WTC11 (cell line): ENCODE results near the gene SMDT1. TPM values are rescaled to one million over a fixed set of nuclear protein-coding genes. Genes with fewer than 3 reads are reported as not detected.
A peak's percentile ranks its signal among the peaks of the same experiment; 100 is the strongest.

Experiments used
- ATAC-seq: fragments of 200-7000 bp; cut with Tn5 transposase; 2 replicates; pipeline ENCODE4 v1.10.0; 2021; ENCODE audit warnings: mild to moderate bottlenecking, moderate library complexity
- CTCF ChIA-PET: fragments of 300-600 bp; sonication (Branson Sonifier 250); formaldehyde crosslinking; loops from one replicate; lab custom pipeline; 2021; ENCODE audit warnings: antibody characterized with exemption; lab: Charles Lee
- POLR2A ChIA-PET: fragments of 350-600 bp; sonication (Branson Sonifier 250); formaldehyde crosslinking; loops from one replicate; lab custom pipeline; 2021; ENCODE audit warnings: antibody characterized with exemption; lab: Charles Lee
- DNase-seq: peaks from one replicate; pipeline ENCODE4 v3.0.0; 2021; ENCODE audit warnings: low spot score
- H3K27ac Mint-ChIP-seq: 2 replicates; pipeline ENCODE4 v1.8.0; 2021; ENCODE audit warnings: mixed read lengths
- H3K27me3 Mint-ChIP-seq: 2 replicates; pipeline ENCODE4 v1.8.0; 2021; ENCODE audit warnings: low read depth, mild to moderate bottlenecking, moderate library complexity, mixed read lengths
- H3K36me3 Mint-ChIP-seq: 2 replicates; pipeline ENCODE4 v1.8.0; 2021; ENCODE audit warnings: mixed read lengths
- H3K4me1 Mint-ChIP-seq: 2 replicates; pipeline ENCODE4 v1.8.0; 2022; ENCODE audit warnings: mixed read lengths
- H3K4me3 Mint-ChIP-seq: 2 replicates; pipeline ENCODE4 v1.8.0; 2021; ENCODE audit warnings: mild to moderate bottlenecking, moderate library complexity, mixed read lengths
- H3K9me3 Mint-ChIP-seq: 2 replicates; pipeline ENCODE4 v1.8.0; 2021; ENCODE audit warnings: mixed read lengths
- ATF1 ChIP-seq: sonication (generic); formaldehyde crosslinking; IDR thresholded peaks from 2 replicates; pipeline ENCODE4 v1.8.1; 2023; ENCODE audit warnings: mild to moderate bottlenecking, moderate library complexity, missing genetic modification reagents
- CDX4 ChIP-seq: fragments of 250-450 bp; sonication (Bioruptor Pico); IDR thresholded peaks from 2 replicates; pipeline ENCODE4 v1.9.0; 2021; ENCODE audit warnings: moderate library complexity, mild to moderate bottlenecking, inconsistent platforms, borderline replicate concordance
- CREM ChIP-seq: sonication (generic); formaldehyde crosslinking; IDR thresholded peaks from 2 replicates; pipeline ENCODE4 v1.8.1; 2022; ENCODE audit warnings: mild to moderate bottlenecking, missing genetic modification reagents, moderate library complexity
- E2F1 ChIP-seq: sonication (generic); formaldehyde crosslinking; IDR thresholded peaks from 2 replicates; pipeline ENCODE4 v1.8.0; 2022; ENCODE audit warnings: mild to moderate bottlenecking, missing genetic modification reagents
- EMX1 ChIP-seq: fragments of 250-450 bp; sonication (Bioruptor Pico); IDR thresholded peaks from 2 replicates; pipeline ENCODE4 v1.8.0; 2021; ENCODE audit warnings: mild to moderate bottlenecking
- ETV6 ChIP-seq: sonication (generic); formaldehyde crosslinking; IDR thresholded peaks from 2 replicates; pipeline ENCODE4 v1.8.1; 2022; ENCODE audit warnings: mild to moderate bottlenecking, missing genetic modification reagents
- GABPB1 ChIP-seq: sonication (generic); formaldehyde crosslinking; IDR thresholded peaks from 2 replicates; pipeline ENCODE4 v1.8.1; 2023; ENCODE audit warnings: mild to moderate bottlenecking, missing genetic modification reagents
- GRHL2 ChIP-seq: fragments of 250-450 bp; sonication (Bioruptor Pico); IDR thresholded peaks from 2 replicates; pipeline ENCODE4 v1.8.0; 2022; ENCODE audit warnings: mild to moderate bottlenecking, moderate library complexity; ENCODE audit not compliant: insufficient replicate concordance, severe bottlenecking
- GTF2I ChIP-seq: fragments of 250-450 bp; sonication (Bioruptor Pico); conservative IDR thresholded peaks from 2 replicates; pipeline ENCODE4 v1.4.0; 2021; ENCODE audit warnings: mild to moderate bottlenecking
- HMGA2 ChIP-seq: fragments of 250-450 bp; sonication (Bioruptor Pico); IDR thresholded peaks from 2 replicates; pipeline ENCODE4 v1.4.0; 2021; ENCODE audit warnings: mild to moderate bottlenecking, moderate library complexity
- KAT7 ChIP-seq: sonication (generic); formaldehyde crosslinking; IDR thresholded peaks from 2 replicates; pipeline ENCODE4 v1.8.1; 2023; ENCODE audit warnings: missing genetic modification reagents, mild to moderate bottlenecking, borderline replicate concordance
- NFE2L1 ChIP-seq: sonication (generic); formaldehyde crosslinking; IDR thresholded peaks from 2 replicates; pipeline ENCODE4 v1.8.1; 2023; ENCODE audit warnings: missing genetic modification reagents
- RORB ChIP-seq: fragments of 250-450 bp; sonication (Bioruptor Pico); IDR thresholded peaks from 2 replicates; pipeline ENCODE4 v1.9.0; 2021; ENCODE audit warnings: mild to moderate bottlenecking
- SMAD3 ChIP-seq: sonication (generic); formaldehyde crosslinking; IDR thresholded peaks from 2 replicates; pipeline ENCODE4 v1.8.0; 2022; ENCODE audit warnings: missing genetic modification reagents, mild to moderate bottlenecking, borderline replicate concordance
- STAT6 ChIP-seq: sonication (generic); formaldehyde crosslinking; conservative IDR thresholded peaks from 2 replicates; pipeline ENCODE4 v1.8.1; 2023; ENCODE audit warnings: mild to moderate bottlenecking, low read depth, missing genetic modification reagents, moderate library complexity
- ZNF138 ChIP-seq: sonication (generic); formaldehyde crosslinking; conservative IDR thresholded peaks from 2 replicates; pipeline ENCODE4 v1.8.1; 2022; ENCODE audit warnings: mild to moderate bottlenecking, moderate library complexity, missing genetic modification reagents
- ZNF219 ChIP-seq: sonication (generic); formaldehyde crosslinking; IDR thresholded peaks from 2 replicates; pipeline ENCODE4 v1.8.0; 2023; ENCODE audit warnings: missing genetic modification reagents, mild to moderate bottlenecking, borderline replicate concordance
- ZNF532 ChIP-seq: fragments of 250-450 bp; sonication (Bioruptor Pico); IDR thresholded peaks from 2 replicates; pipeline ENCODE4 v1.9.0; 2021; ENCODE audit warnings: mild to moderate bottlenecking, borderline replicate concordance
- ZSCAN18 ChIP-seq: fragments of 250-450 bp; sonication (Bioruptor Pico); IDR thresholded peaks from 2 replicates; pipeline ENCODE4 v2.1.2; 2022; ENCODE audit warnings: mild to moderate bottlenecking, moderate library complexity
- total RNA-seq: library from RNA; stranded (reverse); gene quantifications from 3 replicates; pipeline ENCODE4 v1.2.3, GENCODE V29; 2021

SMDT1 gene
- total RNA-seq, 1 experiment from 2014 or later: 39.9 TPM

GRCh38 chr22:42065438-42066125 is 13.9 kb upstream of the SMDT1 start (continued):
- no peak for TF ChIP-seq STAT6 (CRISPR knock-in tag)
- no peak for TF ChIP-seq RORB (CRISPR knock-in tag)
- peak; percentile 53; the same call in 1 of the 2 replicates for TF ChIP-seq ETV6
- TF ChIP-seq HMGA2 (CRISPR knock-in tag): no peak
- TF ChIP-seq ATF1: no peak
- TF ChIP-seq GTF2I (CRISPR knock-in tag): no peak
- no peak for TF ChIP-seq ZSCAN18 (CRISPR knock-in tag)
- no peak for TF ChIP-seq GRHL2 (CRISPR knock-in tag)
- TF ChIP-seq CREM: no peak
- TF ChIP-seq, all 79 proteins: peak for 3

GRCh38 chr22:42066126-42066761 is 13.3 kb upstream of the SMDT1 start:
- Mint-ChIP-seq H3K4me1 (peaks cover 38% of the 10 kb centered on the region), H3K27ac (peak overlapping the region; percentile 22; the same call in 1 of the 2 replicates), H3K9me3 (no peaks in the 10 kb centered on the region), H3K27me3 (peaks cover 3% of the 10 kb centered on the region), H3K4me3 (no peak overlapping the region), H3K36me3 (peaks cover 37% of the 10 kb centered on the region)
- TF ChIP-seq HMGA2 (CRISPR knock-in tag): no peak
- ChIA-PET CTCF (no interaction called here), POLR2A (no interaction called here)
- no peak for DNase-seq
- no peak for ATAC-seq

GRCh38 chr22:42066937-42067336 is 12.6 kb upstream of the SMDT1 start:
- ChIA-PET CTCF (no interaction called here), POLR2A (no interaction called here)
- Mint-ChIP-seq H3K9me3 (no peaks in the 10 kb centered on the region), H3K4me1 (peaks cover 44% of the 10 kb centered on the region), H3K27me3 (peaks cover 10% of the 10 kb centered on the region), H3K4me3 (no peak overlapping the region), H3K36me3 (peaks cover 37% of the 10 kb centered on the region), H3K27ac (no peak overlapping the region)
- no peak for DNase-seq
- ATAC-seq: no peak
- TF ChIP-seq ZNF532 (no peak), NFE2L1 (CRISPR knock-in tag) (no peak), ZNF219 (no peak), CREM (no peak), EMX1 (CRISPR knock-in tag) (no peak), ZNF138 (CRISPR knock-in tag) (no peak), CDX4 (CRISPR knock-in tag) (no peak), E2F1 (CRISPR knock-in tag) (no peak), SMAD3 (CRISPR knock-in tag) (no peak), GABPB1 (CRISPR knock-in tag) (no peak), KAT7 (no peak)
